Lung (tissue), 12 donors: ENCODE results near the gene BRWD1. TPM values are rescaled to one million over a fixed set of nuclear protein-coding genes. Genes with fewer than 3 reads are reported as not detected.

Experiments used
- ATAC-seq: fragments of 200-7000 bp; cut with Tn5 transposase; one replicate; pipeline ENCODE4 v1.9.1; 2020; ENCODE audit warnings: moderate number of reproducible peaks; ENCODE audit not compliant: insufficient read depth, low FRiP score
- DNase-seq, 3 donors: peaks; one replicate each; pipeline ENCODE4 v3.0.0-alpha.2; 2013 to 2017
- H3K27ac ChIP-seq, 2 donors: one replicate each; pipeline ENCODE4 v1.5.1; 2013; ENCODE audit warnings: mild to moderate bottlenecking in 2 of 2, moderate library complexity in 2 of 2, control low read depth in 1 of 2, inconsistent platforms in 1 of 2, low read depth in 1 of 2, low read length in 1 of 2
- H3K27me3 ChIP-seq, 3 donors: one replicate each; pipeline ENCODE4 v1.5.1; 2013; ENCODE audit warnings: low read length in 2 of 3; ENCODE audit not compliant: control insufficient read depth in 3 of 3, insufficient read depth in 3 of 3
- H3K36me3 ChIP-seq, 4 donors: one replicate each; pipeline ENCODE4 v1.5.1; 2013; ENCODE audit warnings: low read length in 4 of 4, mild to moderate bottlenecking in 1 of 4, moderate library complexity in 1 of 4; ENCODE audit not compliant: control insufficient read depth in 4 of 4, insufficient read depth in 4 of 4
- H3K4me1 ChIP-seq, 5 donors: one replicate each; pipeline ENCODE4 v1.5.1; 2013; ENCODE audit warnings: low read length in 5 of 5, mild to moderate bottlenecking in 2 of 5, moderate library complexity in 1 of 5; ENCODE audit not compliant: control insufficient read depth in 5 of 5, insufficient read depth in 5 of 5
- H3K4me3 ChIP-seq: one replicate; pipeline ENCODE4 v1.5.1; 2013; ENCODE audit warnings: mild to moderate bottlenecking, control low read depth, moderate library complexity
- H3K9ac ChIP-seq, 2 donors: one replicate each; pipeline ENCODE4 v1.5.1; 2013; ENCODE audit warnings: low read length in 2 of 2, control low read depth in 1 of 2; ENCODE audit not compliant: insufficient read depth in 1 of 2
- H3K9me3 ChIP-seq, 4 donors: one replicate each; pipeline ENCODE4 v1.5.1; 2013; ENCODE audit warnings: low read length in 3 of 4, mild to moderate bottlenecking in 1 of 4, moderate library complexity in 1 of 4; ENCODE audit not compliant: control insufficient read depth in 4 of 4, insufficient read depth in 3 of 4
- WGBS, 2 donors: extraction: QIAGEN DNeasy Blood & Tissue Kit; methylation state at CpG; one replicate each; pipeline ENCODE4 v1.1.7; 2013; 5-methylcytosine and 5-hydroxymethylcytosine counted together
- polyA plus RNA-seq, 2 donors: library from polyadenylated mRNA; stranded (reverse); fragments of 200-250 nt; gene quantifications; one replicate each; pipeline ENCODE4 v1.2.1, GENCODE V29; 2013
- total RNA-seq, 2 donors: library from RNA; depleted of rRNA in 1 of 2; stranded (reverse); fragments of >200 nt in 1 of 2; gene quantifications; one replicate each; pipeline ENCODE4 v1.2.1, GENCODE V29; 2014 to 2021
- TF ChIP-seq, protein P1 (sequence below): IDR thresholded peaks from 2 replicates; pipeline ENCODE4 v1.5.1; 2012; ENCODE audit warnings: mild to moderate bottlenecking; ENCODE audit errors: control extremely low read depth, extremely low read depth
- donor health status: control.
- donor health status: control.
- donor health status: Bipolar disorder and iron deficiency.
- donor health status: healthy.
- donor health status: DM: yes; HTN: yes; CAD: no.

Gene BRWD1
- total and polyA plus RNA-seq, 4 donors = 9.5 to 145 (median 20.1) TPM

- Histone ChIP-seq H3K4me1 (no peaks in the 10 kb centered on the region), H3K27ac (no peak overlapping the region), H3K9ac (no peak overlapping the region), H3K36me3 (no peaks in the 10 kb centered on the region), H3K27me3 (no peaks in the 10 kb centered on the region), H3K9me3 (no peaks in the 10 kb centered on the region), H3K4me3 (no peak overlapping the region)
- DNase-seq (no peak), ATAC-seq (no peak)
- WGBS, 2 donors = 92 to 95% methylated on average over 2 of the region's 2 CpGs
- TF ChIP-seq, protein P1, sequence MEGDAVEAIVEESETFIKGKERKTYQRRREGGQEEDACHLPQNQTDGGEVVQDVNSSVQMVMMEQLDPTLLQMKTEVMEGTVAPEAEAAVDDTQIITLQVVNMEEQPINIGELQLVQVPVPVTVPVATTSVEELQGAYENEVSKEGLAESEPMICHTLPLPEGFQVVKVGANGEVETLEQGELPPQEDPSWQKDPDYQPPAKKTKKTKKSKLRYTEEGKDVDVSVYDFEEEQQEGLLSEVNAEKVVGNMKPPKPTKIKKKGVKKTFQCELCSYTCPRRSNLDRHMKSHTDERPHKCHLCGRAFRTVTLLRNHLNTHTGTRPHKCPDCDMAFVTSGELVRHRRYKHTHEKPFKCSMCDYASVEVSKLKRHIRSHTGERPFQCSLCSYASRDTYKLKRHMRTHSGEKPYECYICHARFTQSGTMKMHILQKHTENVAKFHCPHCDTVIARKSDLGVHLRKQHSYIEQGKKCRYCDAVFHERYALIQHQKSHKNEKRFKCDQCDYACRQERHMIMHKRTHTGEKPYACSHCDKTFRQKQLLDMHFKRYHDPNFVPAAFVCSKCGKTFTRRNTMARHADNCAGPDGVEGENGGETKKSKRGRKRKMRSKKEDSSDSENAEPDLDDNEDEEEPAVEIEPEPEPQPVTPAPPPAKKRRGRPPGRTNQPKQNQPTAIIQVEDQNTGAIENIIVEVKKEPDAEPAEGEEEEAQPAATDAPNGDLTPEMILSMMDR = no peak
These were observed 161.2 kb downstream of the BRWD1 start for GRCh38 chr21:39152271-39152670.

- Histone ChIP-seq H3K9me3 (no peaks in the 10 kb centered on the region), H3K4me3 (no peak overlapping the region), H3K27ac (no peak overlapping the region), H3K9ac (no peak overlapping the region), H3K36me3 (no peaks in the 10 kb centered on the region), H3K27me3 (no peaks in the 10 kb centered on the region), H3K4me1 (no peaks in the 10 kb centered on the region)
- DNase-seq (no peak), ATAC-seq (no peak)
- TF ChIP-seq, protein P1 = no peak
These were observed 162.6 kb downstream of the BRWD1 start for GRCh38 chr21:39150877-39151276.

GRCh38 chr21:39150316-39150715 lies 163.1 kb downstream of the BRWD1 start:
- 96 to 97% methylated on average over 6 of the region's 6 CpGs for WGBS, 2 donors
- DNase-seq (no peak), ATAC-seq (no peak)
- Histone ChIP-seq H3K4me3 (no peak overlapping the region), H3K9ac (no peak overlapping the region), H3K9me3 (no peaks in the 10 kb centered on the region), H3K27me3 (no peaks in the 10 kb centered on the region), H3K36me3 (no peaks in the 10 kb centered on the region), H3K27ac (no peak overlapping the region), H3K4me1 (no peaks in the 10 kb centered on the region)
- TF ChIP-seq, protein P1 = no peak

- no peaks in the 10 kb centered on the region for H3K36me3 ChIP-seq
- no peak overlapping the region for H3K4me3 ChIP-seq
- no peak overlapping the region for H3K27ac ChIP-seq
- no peaks in the 10 kb centered on the region for H3K27me3 ChIP-seq
- TF ChIP-seq, protein P1 = no peak
- no peak for DNase-seq
- no peak overlapping the region for H3K9ac ChIP-seq
- ATAC-seq = no peak
- H3K4me1 ChIP-seq = no peaks in the 10 kb centered on the region
- H3K9me3 ChIP-seq = peaks cover 0 to 2% (median 0%) of the 10 kb centered on the region in 4 donors
These were observed 163.6 kb downstream of the BRWD1 start for GRCh38 chr21:39149882-39150281.
